GM21390 (cell line): Measurements from ENCODE around the gene OR2T2.
A peak's percentile ranks its signal among the peaks of the same experiment; 100 is the strongest.
"Not testable (repeated sequence)": the region's sequence is repeated elsewhere in the genome, so short reads cannot be mapped to it uniquely, and the experiment has no call there.

Experiments
- ATAC-seq: cut with Tn5 transposase; IDR thresholded peaks from one replicate; pipeline ENCODE4 v1.9.1; 2021; ENCODE audit not compliant: unreplicated experiment

The OR2T2 gene

GRCh38 chr1:248449821-248450465, 4.5 kb downstream of the OR2T2 start:
- ATAC-seq, result peak; percentile 3

- peak; percentile 56 for ATAC-seq
Measured at GRCh38 chr1:248450466-248451145, 5.2 kb downstream of the OR2T2 start.

GRCh38 chr1:248453619-248454018, 8.2 kb downstream of the OR2T2 start:
- not testable (repeated sequence) for ATAC-seq

GRCh38 chr1:248455045-248455444, 9.6 kb downstream of the OR2T2 start:
- ATAC-seq, result not testable (repeated sequence)

- not testable (repeated sequence) for ATAC-seq
Measured at GRCh38 chr1:248456635-248457034, 11.2 kb downstream of the OR2T2 start.

GRCh38 chr1:248459117-248459516, 13.7 kb downstream of the OR2T2 start:
- not testable (repeated sequence) for ATAC-seq

GRCh38 chr1:248471154-248471553, 25.7 kb downstream of the OR2T2 start:
- ATAC-seq, result no peak

GRCh38 chr1:248472111-248472510, 26.7 kb downstream of the OR2T2 start:
- not testable (repeated sequence) for ATAC-seq

- not testable (repeated sequence) for ATAC-seq
Measured at GRCh38 chr1:248473051-248473450, 27.6 kb downstream of the OR2T2 start, which contains the start of gene OR2T3. OR2T3 (plus strand) TSS chr1:248473351; CDS start chr1:248473351, 0 bp downstream.

- peak; percentile 90 for ATAC-seq
Measured at GRCh38 chr1:248475660-248476059, 30.2 kb downstream of the OR2T2 start.

GRCh38 chr1:248481686-248482579, 36.5 kb downstream of the OR2T2 start:
- ATAC-seq, result peak; percentile 92

GRCh38 chr1:248488289-248488688, 42.9 kb downstream of the OR2T2 start, which contains the start of gene OR2T5:
OR2T5 (plus strand) TSS chr1:248488589; CDS start chr1:248488589, 0 bp downstream.
- not testable (repeated sequence) for ATAC-seq

- not testable (repeated sequence) for ATAC-seq
Measured at GRCh38 chr1:248496661-248497060, 51.2 kb downstream of the OR2T2 start.

GRCh38 chr1:248500305-248501035, 55.0 kb downstream of the OR2T2 start:
- not testable (repeated sequence) for ATAC-seq
